Fibroblast of lung (primary cell): ENCODE data around the gene RNLS. TPM values are rescaled to one million over a fixed set of nuclear protein-coding genes. Genes with fewer than 3 reads are reported as not detected.
A peak's percentile ranks its signal among the peaks of the same experiment; 100 is the strongest.

ENCODE experiments used
- DNase-seq, 2 donors: peaks; one replicate each; pipeline versions ENCODE4 v3.0.0 to v3.0.0-alpha.2; 2010; ENCODE audit warnings: low read depth in 2 of 2
- H2AFZ ChIP-seq: 2 replicates; pipeline ENCODE4 v1.5.1; 2012; ENCODE audit warnings: low read length, control low read depth, inconsistent platforms
- H3K27ac ChIP-seq: 2 replicates; pipeline ENCODE4 v1.5.1; 2011; ENCODE audit warnings: low read length, control low read depth; ENCODE audit not compliant: insufficient read depth
- H3K27me3 ChIP-seq: 2 replicates; pipeline ENCODE4 v1.5.1; 2011; ENCODE audit warnings: mild to moderate bottlenecking, low read length; ENCODE audit not compliant: control insufficient read depth, insufficient read depth
- H3K36me3 ChIP-seq: 2 replicates; pipeline ENCODE4 v1.5.1; 2011; ENCODE audit warnings: low read length; ENCODE audit not compliant: control insufficient read depth, insufficient read depth
- H3K4me1 ChIP-seq: 2 replicates; pipeline ENCODE4 v1.5.1; 2011; ENCODE audit warnings: low read length; ENCODE audit not compliant: control insufficient read depth, insufficient read depth; ENCODE audit errors: extremely low read depth
- H3K4me2 ChIP-seq: 2 replicates; pipeline ENCODE4 v1.5.1; 2011; ENCODE audit warnings: low read length, control low read depth; ENCODE audit not compliant: insufficient read depth; ENCODE audit errors: extremely low read depth
- H3K4me3 ChIP-seq, 4 experiments: fragments of 200-600 bp in 1 of 4; sonication (generic) in 1 of 4; replicated peaks in 1 of 4; 2 replicates each; pipeline ENCODE4 v1.5.1; 2011 to 2016; ENCODE audit warnings: low read length in 4 of 4, low read depth in 3 of 4, mild to moderate bottlenecking in 3 of 4, control low read depth in 2 of 4, inconsistent platforms in 1 of 4, mixed read lengths in 1 of 4; ENCODE audit not compliant: insufficient read depth in 1 of 4; ENCODE audit errors: control extremely low read depth in 1 of 4
- H3K79me2 ChIP-seq: 2 replicates; pipeline ENCODE4 v1.5.1; 2012; ENCODE audit warnings: mild to moderate bottlenecking, low read length, inconsistent platforms; ENCODE audit not compliant: control insufficient read depth, insufficient read depth
- H3K9ac ChIP-seq: 2 replicates; pipeline ENCODE4 v1.5.1; 2011; ENCODE audit warnings: mild to moderate bottlenecking, low read length, control low read depth; ENCODE audit not compliant: insufficient read depth
- H3K9me3 ChIP-seq: 2 replicates; pipeline ENCODE4 v1.5.1; 2012; ENCODE audit warnings: low read depth, low read length; ENCODE audit not compliant: control insufficient read depth, insufficient read depth
- H4K20me1 ChIP-seq: 2 replicates; pipeline ENCODE4 v1.5.1; 2011; ENCODE audit warnings: low read length; ENCODE audit not compliant: control insufficient read depth, insufficient read depth; ENCODE audit errors: extremely low read depth
- EZH2 ChIP-seq: IDR thresholded peaks from 2 replicates; pipeline ENCODE4 v1.5.1; 2012; ENCODE audit warnings: low read length, control low read depth, mild to moderate bottlenecking; ENCODE audit errors: missing control alignments
- polyA plus RNA-seq, 2 donors: library from polyadenylated mRNA; depleted of rRNA in 1 of 2; stranded (reverse) in 1 of 2; unstranded in 1 of 2; fragments of >200 nt; gene quantifications; 2 replicates each; pipeline ENCODE4 v1.2.1, GENCODE V29; 2011 to 2012; ENCODE audit warnings: missing spikeins in 1 of 2
- total RNA-seq: library from RNA; depleted of rRNA; stranded (reverse); fragments of >200 nt; gene quantifications from 2 replicates; pipeline ENCODE4 v1.2.1, GENCODE V29; 2014
- TF ChIP-seq, protein P1 (sequence below), 2 donors: IDR thresholded peaks in 1 of 2; conservative IDR thresholded peaks in 1 of 2; 1 replicate in 1 of 2; 2 replicates in 1 of 2; pipeline ENCODE4 v1.5.1; 2011 to 2012; ENCODE audit warnings: low read length in 2 of 2, control low read depth in 1 of 2, inconsistent platforms in 1 of 2, low read depth in 1 of 2, mild to moderate bottlenecking in 1 of 2

RNLS gene
- total and polyA plus RNA-seq, 2 donors (not counting 1 experiment from before 2014, with no cell fraction given), result 16.5 to 18.4 TPM

DNA sequence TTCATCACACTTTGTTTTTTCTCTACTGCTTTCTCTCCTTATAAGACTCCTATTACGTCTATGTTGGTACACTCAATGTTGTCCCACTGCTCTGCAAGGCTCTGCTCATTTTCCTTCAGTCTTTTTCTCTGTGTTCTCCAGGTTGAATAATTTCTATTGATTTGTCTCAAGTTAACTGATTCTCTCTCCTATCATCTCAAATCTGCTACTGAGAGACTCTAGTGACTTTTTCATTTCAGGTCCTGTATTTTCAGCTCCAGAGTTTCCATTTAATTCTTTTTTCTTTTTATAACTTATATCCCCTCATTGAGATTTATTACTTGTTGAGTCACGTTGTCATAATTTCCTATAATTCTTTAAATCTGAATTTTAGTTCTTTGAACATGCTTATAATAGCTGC is 100.9 kb downstream of the RNLS start:
- Histone ChIP-seq H3K9ac (no peak overlapping the region), H3K27me3 (no peaks in the 10 kb centered on the region), H4K20me1 (no peaks in the 10 kb centered on the region), H2AFZ (no peak overlapping the region), H3K4me3 (no peak overlapping the region), H3K27ac (no peak overlapping the region), H3K79me2 (no peaks in the 10 kb centered on the region), H3K4me1 (no peaks in the 10 kb centered on the region), H3K4me2 (no peak overlapping the region), H3K9me3 (no peaks in the 10 kb centered on the region), H3K36me3 (no peaks in the 10 kb centered on the region)
- TF ChIP-seq, protein P1, sequence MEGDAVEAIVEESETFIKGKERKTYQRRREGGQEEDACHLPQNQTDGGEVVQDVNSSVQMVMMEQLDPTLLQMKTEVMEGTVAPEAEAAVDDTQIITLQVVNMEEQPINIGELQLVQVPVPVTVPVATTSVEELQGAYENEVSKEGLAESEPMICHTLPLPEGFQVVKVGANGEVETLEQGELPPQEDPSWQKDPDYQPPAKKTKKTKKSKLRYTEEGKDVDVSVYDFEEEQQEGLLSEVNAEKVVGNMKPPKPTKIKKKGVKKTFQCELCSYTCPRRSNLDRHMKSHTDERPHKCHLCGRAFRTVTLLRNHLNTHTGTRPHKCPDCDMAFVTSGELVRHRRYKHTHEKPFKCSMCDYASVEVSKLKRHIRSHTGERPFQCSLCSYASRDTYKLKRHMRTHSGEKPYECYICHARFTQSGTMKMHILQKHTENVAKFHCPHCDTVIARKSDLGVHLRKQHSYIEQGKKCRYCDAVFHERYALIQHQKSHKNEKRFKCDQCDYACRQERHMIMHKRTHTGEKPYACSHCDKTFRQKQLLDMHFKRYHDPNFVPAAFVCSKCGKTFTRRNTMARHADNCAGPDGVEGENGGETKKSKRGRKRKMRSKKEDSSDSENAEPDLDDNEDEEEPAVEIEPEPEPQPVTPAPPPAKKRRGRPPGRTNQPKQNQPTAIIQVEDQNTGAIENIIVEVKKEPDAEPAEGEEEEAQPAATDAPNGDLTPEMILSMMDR (conservative IDR thresholded peaks at IDR 0.05 in 1 of 2, IDR thresholded peaks at IDR 0.05 in 1 of 2; ENCODE audit: low read depth in 1 of 2, low read length in 2 of 2), result no peak
- no peak for TF ChIP-seq EZH2
- no peak for DNase-seq

DNA sequence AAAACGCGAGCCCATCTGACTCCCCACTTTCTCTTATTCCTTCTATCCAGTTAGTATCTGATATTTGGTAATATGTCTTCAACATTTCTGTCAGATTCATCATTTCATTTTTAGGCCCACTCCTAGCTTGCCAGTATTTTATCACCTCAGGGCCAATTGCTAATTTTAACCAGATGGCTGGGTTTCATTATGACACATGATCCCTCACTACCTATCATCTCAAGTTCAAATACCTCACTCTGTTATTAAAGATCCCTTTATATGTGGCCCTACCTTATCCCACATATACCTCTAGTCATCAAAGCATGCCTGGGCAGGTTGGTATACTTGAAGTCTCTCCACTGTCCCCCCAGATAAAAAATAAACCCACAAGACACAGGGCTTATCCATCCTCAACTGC is 104.9 kb downstream of the RNLS start:
- no peak for TF ChIP-seq EZH2
- TF ChIP-seq, protein P1 (conservative IDR thresholded peaks at IDR 0.05 in 1 of 2, IDR thresholded peaks at IDR 0.05 in 1 of 2; ENCODE audit: low read depth in 1 of 2, low read length in 2 of 2), result no peak
- no peaks in the 10 kb centered on the region for H3K79me2 ChIP-seq
- H3K9me3 ChIP-seq, result no peaks in the 10 kb centered on the region
- no peaks in the 10 kb centered on the region for H3K4me1 ChIP-seq
- H3K27me3 ChIP-seq, result no peaks in the 10 kb centered on the region
- H3K27ac ChIP-seq, result no peak overlapping the region
- H3K4me3 ChIP-seq, result no peak overlapping the region
- no peak overlapping the region for H3K4me2 ChIP-seq
- no peak overlapping the region for H2AFZ ChIP-seq
- no peak for DNase-seq
- no peaks in the 10 kb centered on the region for H3K36me3 ChIP-seq
- H4K20me1 ChIP-seq, result no peaks in the 10 kb centered on the region
- H3K9ac ChIP-seq, result no peak overlapping the region

DNA sequence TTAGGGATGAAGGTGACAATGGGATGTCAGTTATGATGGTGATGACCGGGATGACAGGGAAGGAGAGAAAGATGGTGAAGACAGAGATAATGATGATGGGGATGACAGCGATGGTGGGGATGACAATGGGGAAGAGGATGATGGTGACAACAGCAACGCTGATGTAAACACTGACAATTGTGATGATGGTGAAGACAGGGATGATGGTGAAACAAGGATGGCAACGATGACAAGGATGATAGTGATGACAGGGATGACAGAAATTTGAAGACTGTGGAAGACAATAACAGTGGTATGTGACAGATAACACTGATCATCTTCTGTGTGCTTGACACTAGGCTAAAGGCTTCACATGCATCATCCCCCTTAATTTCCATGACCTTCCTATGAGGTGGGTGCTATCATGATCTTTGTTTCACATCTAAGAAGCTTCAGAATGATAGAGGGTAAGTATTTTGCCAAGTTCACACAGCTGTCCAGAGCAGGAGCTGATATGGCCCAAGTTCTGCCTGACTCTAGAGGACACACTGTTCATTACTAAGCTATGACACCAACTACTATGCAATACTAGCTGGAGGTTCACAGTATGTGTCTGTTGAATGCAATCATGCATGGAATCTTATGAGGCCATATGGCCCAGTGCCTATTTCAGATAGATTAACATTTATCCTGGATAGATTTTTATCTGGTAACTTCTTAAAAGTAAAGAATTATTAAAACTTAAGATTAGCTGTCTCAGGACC is 105.6 kb downstream of the RNLS start:
- H3K27ac ChIP-seq, result no peak overlapping the region
- H3K79me2 ChIP-seq, result no peaks in the 10 kb centered on the region
- no peaks in the 10 kb centered on the region for H3K36me3 ChIP-seq
- H3K4me3 ChIP-seq, result no peak overlapping the region
- TF ChIP-seq, protein P1 (conservative IDR thresholded peaks at IDR 0.05 in 1 of 2, IDR thresholded peaks at IDR 0.05 in 1 of 2; ENCODE audit: low read depth in 1 of 2, low read length in 2 of 2), result no peak
- TF ChIP-seq EZH2, result no peak
- no peaks in the 10 kb centered on the region for H3K4me1 ChIP-seq
- H3K27me3 ChIP-seq, result no peaks in the 10 kb centered on the region
- no peak overlapping the region for H2AFZ ChIP-seq
- no peaks in the 10 kb centered on the region for H3K9me3 ChIP-seq
- no peak overlapping the region for H3K4me2 ChIP-seq
- no peak overlapping the region for H3K9ac ChIP-seq
- H4K20me1 ChIP-seq, result no peaks in the 10 kb centered on the region
- peak in 1 of 2 donors; percentile 23 for DNase-seq
